H1 (cell line): ENCODE results near the gene EPM2A. TPM values are rescaled to one million over a fixed set of nuclear protein-coding genes. Genes with fewer than 3 reads are reported as not detected.

Experiments used
- RXRA ChIP-seq: IDR thresholded peaks from 2 replicates; pipeline ENCODE4 v1.6.1; 2011; ENCODE audit warnings: low read depth, mild to moderate bottlenecking, low read length, moderate library complexity; ENCODE audit not compliant: insufficient read depth
- YY1 ChIP-seq: IDR thresholded peaks from 2 replicates; pipeline ENCODE4 v1.6.1; 2011; ENCODE audit warnings: low read depth, mild to moderate bottlenecking, low read length
- polyA plus RNA-seq, 7 experiments: library from polyadenylated mRNA; depleted of rRNA in 3 of 7; stranded (reverse) in 5 of 7; unstranded in 2 of 7; fragments of >200 nt in 5 of 7; fragments of 200-250 nt in 2 of 7; gene quantifications; 1 replicate in 5 of 7; 2 replicates in 1 of 7; 4 replicates in 1 of 7; pipeline versions ENCODE4 v1.2.1 to v1.2.3, GENCODE V29; 2011 to 2013; ENCODE audit warnings: missing spikeins in 2 of 7, mixed read lengths in 2 of 7
- total RNA-seq: library from RNA; stranded (reverse); fragmentation: NEBNext Ultra II Directional; extraction: Animal tissue kit (Norgen Biotek cat#: 25700); gene quantifications from 2 replicates; pipeline ENCODE4 v1.2.1, GENCODE V29; 2021
- TF ChIP-seq, protein P1 (sequence below): IDR thresholded peaks from 2 replicates; pipeline ENCODE4 v1.6.1; 2012; ENCODE audit warnings: low read length, inconsistent platforms

Gene EPM2A
- total and polyA plus RNA-seq, 2 of the 8 experiments (the other 6 are each of a cell fraction or from before 2014, with no cell fraction given) = 2.3 to 6.2 TPM

GRCh38 chr6:145729887-145730286 is 5.4 kb downstream of the EPM2A start (continued):
- TF ChIP-seq RXRA (no peak), YY1 (no peak)
- TF ChIP-seq, protein P1, sequence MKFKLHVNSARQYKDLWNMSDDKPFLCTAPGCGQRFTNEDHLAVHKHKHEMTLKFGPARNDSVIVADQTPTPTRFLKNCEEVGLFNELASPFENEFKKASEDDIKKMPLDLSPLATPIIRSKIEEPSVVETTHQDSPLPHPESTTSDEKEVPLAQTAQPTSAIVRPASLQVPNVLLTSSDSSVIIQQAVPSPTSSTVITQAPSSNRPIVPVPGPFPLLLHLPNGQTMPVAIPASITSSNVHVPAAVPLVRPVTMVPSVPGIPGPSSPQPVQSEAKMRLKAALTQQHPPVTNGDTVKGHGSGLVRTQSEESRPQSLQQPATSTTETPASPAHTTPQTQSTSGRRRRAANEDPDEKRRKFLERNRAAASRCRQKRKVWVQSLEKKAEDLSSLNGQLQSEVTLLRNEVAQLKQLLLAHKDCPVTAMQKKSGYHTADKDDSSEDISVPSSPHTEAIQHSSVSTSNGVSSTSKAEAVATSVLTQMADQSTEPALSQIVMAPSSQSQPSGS = no peak
